Measurements from ENCODE around the gene HTRA2. TPM values are rescaled to one million over a fixed set of nuclear protein-coding genes. Genes with fewer than 3 reads are reported as not detected.
A peak's percentile ranks its signal among the peaks of the same experiment; 100 is the strongest.

The HTRA2 gene
- total and polyA plus RNA-seq, 4 donors = 13.3 to 81.8 (median 18.5) TPM

- H3K27ac ChIP-seq (ENCODE audit: low read depth in 1 of 2, low read length in 2 of 2) = no peak within 1 kb of the TSS
- peaks cover 19 to 77% (median 60%) of the 10 kb centered on the region in 4 donors for H3K4me1 ChIP-seq (ENCODE audit: control insufficient read depth in 4 of 4, insufficient read depth in 4 of 4, low read length in 3 of 4)
- peak within 1 kb of the TSS; percentile 7 to 50 (median 50) for H3K4me3 ChIP-seq (ENCODE audit: low read depth in 1 of 3, low read length in 3 of 3)
- H3K9ac ChIP-seq (ENCODE audit: low read depth in 1 of 2, low read length in 2 of 2) = peak within 1 kb of the TSS in 1 of 2 donors; percentile 23
- no peaks in the 10 kb centered on the region for H3K27me3 ChIP-seq (ENCODE audit: control insufficient read depth in 4 of 4, insufficient read depth in 4 of 4, low read length in 3 of 4)
- H3K9me3 ChIP-seq (ENCODE audit: control insufficient read depth in 4 of 4, low read length in 3 of 4) = no peaks in the 10 kb centered on the region
- TF ChIP-seq YY1 (IDR thresholded peaks at IDR 0.05) (no peak), SP1 (IDR thresholded peaks at IDR 0.05) (no peak), JUND (IDR thresholded peaks at IDR 0.05) (no peak), HNF4A (conservative IDR thresholded peaks at IDR 0.05) (no peak), RAD21 (IDR thresholded peaks at IDR 0.05) (no peak), NR2F2 (IDR thresholded peaks at IDR 0.05) (no peak), FOXA1 (IDR thresholded peaks at IDR 0.05) (no peak), FOXA2 (IDR thresholded peaks at IDR 0.05) (no peak), HNF4G (IDR thresholded peaks at IDR 0.05) (no peak), EGR1 (IDR thresholded peaks at IDR 0.05; ENCODE audit: low read depth in 2 of 2) (no peak)
- TF ChIP-seq, protein P1, sequence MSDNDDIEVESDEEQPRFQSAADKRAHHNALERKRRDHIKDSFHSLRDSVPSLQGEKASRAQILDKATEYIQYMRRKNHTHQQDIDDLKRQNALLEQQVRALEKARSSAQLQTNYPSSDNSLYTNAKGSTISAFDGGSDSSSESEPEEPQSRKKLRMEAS (IDR thresholded peaks at IDR 0.05) = no peak
- TF ChIP-seq, protein P2, sequence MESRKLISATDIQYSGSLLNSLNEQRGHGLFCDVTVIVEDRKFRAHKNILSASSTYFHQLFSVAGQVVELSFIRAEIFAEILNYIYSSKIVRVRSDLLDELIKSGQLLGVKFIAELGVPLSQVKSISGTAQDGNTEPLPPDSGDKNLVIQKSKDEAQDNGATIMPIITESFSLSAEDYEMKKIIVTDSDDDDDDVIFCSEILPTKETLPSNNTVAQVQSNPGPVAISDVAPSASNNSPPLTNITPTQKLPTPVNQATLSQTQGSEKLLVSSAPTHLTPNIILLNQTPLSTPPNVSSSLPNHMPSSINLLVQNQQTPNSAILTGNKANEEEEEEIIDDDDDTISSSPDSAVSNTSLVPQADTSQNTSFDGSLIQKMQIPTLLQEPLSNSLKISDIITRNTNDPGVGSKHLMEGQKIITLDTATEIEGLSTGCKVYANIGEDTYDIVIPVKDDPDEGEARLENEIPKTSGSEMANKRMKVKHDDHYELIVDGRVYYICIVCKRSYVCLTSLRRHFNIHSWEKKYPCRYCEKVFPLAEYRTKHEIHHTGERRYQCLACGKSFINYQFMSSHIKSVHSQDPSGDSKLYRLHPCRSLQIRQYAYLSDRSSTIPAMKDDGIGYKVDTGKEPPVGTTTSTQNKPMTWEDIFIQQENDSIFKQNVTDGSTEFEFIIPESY (IDR thresholded peaks at IDR 0.05) = no peak
- TF ChIP-seq, protein P3, sequence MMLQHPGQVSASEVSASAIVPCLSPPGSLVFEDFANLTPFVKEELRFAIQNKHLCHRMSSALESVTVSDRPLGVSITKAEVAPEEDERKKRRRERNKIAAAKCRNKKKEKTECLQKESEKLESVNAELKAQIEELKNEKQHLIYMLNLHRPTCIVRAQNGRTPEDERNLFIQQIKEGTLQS (IDR thresholded peaks at IDR 0.05) = no peak
- DNase-seq (ENCODE audit: low spot score) = peak; percentile 42
- WGBS = 14% methylated on average over 65 of the region's 65 CpGs
- H3K36me3 ChIP-seq (ENCODE audit: control insufficient read depth in 4 of 4, insufficient read depth in 3 of 4, low read depth in 1 of 4, low read length in 3 of 4) = no peaks in the 10 kb centered on the region
Measured at GRCh38 chr2:74499267-74499939, 30.3 kb upstream of the HTRA2 start, which contains the start of gene LBX2. LBX2 (minus strand) TSS chr2:74499603; CDS start chr2:74499537, 66 bp downstream.

- WGBS = 64% methylated on average over 15 of the region's 15 CpGs
- Histone ChIP-seq H3K27ac (ENCODE audit: low read depth in 1 of 2, low read length in 2 of 2) (no peak overlapping the region), H3K4me1 (ENCODE audit: control insufficient read depth in 4 of 4, insufficient read depth in 4 of 4, low read length in 3 of 4) (peaks cover 22 to 83% (median 66%) of the 10 kb centered on the region in 4 donors), H3K36me3 (ENCODE audit: control insufficient read depth in 4 of 4, insufficient read depth in 3 of 4, low read depth in 1 of 4, low read length in 3 of 4) (peaks cover 0 to 2% (median 0%) of the 10 kb centered on the region in 4 donors), H3K27me3 (ENCODE audit: control insufficient read depth in 4 of 4, insufficient read depth in 4 of 4, low read length in 3 of 4) (no peaks in the 10 kb centered on the region), H3K9me3 (ENCODE audit: control insufficient read depth in 4 of 4, low read length in 3 of 4) (no peaks in the 10 kb centered on the region), H3K9ac (ENCODE audit: low read depth in 1 of 2, low read length in 2 of 2) (no peak overlapping the region), H3K4me3 (ENCODE audit: low read depth in 1 of 3, low read length in 3 of 3) (peak overlapping the region in 1 of 3 donors; percentile 50)
- TF ChIP-seq FOXA1 (IDR thresholded peaks at IDR 0.05) (no peak), EGR1 (IDR thresholded peaks at IDR 0.05; ENCODE audit: low read depth in 2 of 2) (no peak), YY1 (IDR thresholded peaks at IDR 0.05) (no peak), HNF4A (conservative IDR thresholded peaks at IDR 0.05) (no peak), TAF1 (conservative IDR thresholded peaks at IDR 0.05) (no peak), NR2F2 (IDR thresholded peaks at IDR 0.05) (no peak), RXRA (IDR thresholded peaks at IDR 0.05) (no peak), JUND (IDR thresholded peaks at IDR 0.05) (no peak), REST (IDR thresholded peaks at IDR 0.05) (no peak), FOXA2 (IDR thresholded peaks at IDR 0.05) (no peak), SP1 (IDR thresholded peaks at IDR 0.05) (no peak)
- TF ChIP-seq, protein P3 (IDR thresholded peaks at IDR 0.05) = no peak
- TF ChIP-seq, protein P1 (IDR thresholded peaks at IDR 0.05) = no peak
- TF ChIP-seq, protein P4, sequence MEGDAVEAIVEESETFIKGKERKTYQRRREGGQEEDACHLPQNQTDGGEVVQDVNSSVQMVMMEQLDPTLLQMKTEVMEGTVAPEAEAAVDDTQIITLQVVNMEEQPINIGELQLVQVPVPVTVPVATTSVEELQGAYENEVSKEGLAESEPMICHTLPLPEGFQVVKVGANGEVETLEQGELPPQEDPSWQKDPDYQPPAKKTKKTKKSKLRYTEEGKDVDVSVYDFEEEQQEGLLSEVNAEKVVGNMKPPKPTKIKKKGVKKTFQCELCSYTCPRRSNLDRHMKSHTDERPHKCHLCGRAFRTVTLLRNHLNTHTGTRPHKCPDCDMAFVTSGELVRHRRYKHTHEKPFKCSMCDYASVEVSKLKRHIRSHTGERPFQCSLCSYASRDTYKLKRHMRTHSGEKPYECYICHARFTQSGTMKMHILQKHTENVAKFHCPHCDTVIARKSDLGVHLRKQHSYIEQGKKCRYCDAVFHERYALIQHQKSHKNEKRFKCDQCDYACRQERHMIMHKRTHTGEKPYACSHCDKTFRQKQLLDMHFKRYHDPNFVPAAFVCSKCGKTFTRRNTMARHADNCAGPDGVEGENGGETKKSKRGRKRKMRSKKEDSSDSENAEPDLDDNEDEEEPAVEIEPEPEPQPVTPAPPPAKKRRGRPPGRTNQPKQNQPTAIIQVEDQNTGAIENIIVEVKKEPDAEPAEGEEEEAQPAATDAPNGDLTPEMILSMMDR (IDR thresholded peaks at IDR 0.05; ENCODE audit: low read depth, low read length, missing input control) = no peak
- TF ChIP-seq, protein P2 (IDR thresholded peaks at IDR 0.05) = no peak
- no peak for DNase-seq (ENCODE audit: low spot score)
Measured at GRCh38 chr2:74499940-74500577, 29.7 kb upstream of the HTRA2 start.

All from liver (tissue), 9 donors.